BLaER1 treated with 17β-estradiol and CSF1 and Interleukin-3, amounts not matched to agents 10 nM and 100 nM (cell line): ENCODE data around the gene ALDH1L1.

Source experiments
- H3K27ac ChIP-seq, 11 experiments: shearing (Covaris generic); formaldehyde crosslinking; 2 replicates each; pipeline ENCODE4 v1.8.1; 2022
- H3K27me3 ChIP-seq, 11 experiments: shearing (Covaris generic); formaldehyde crosslinking; 2 replicates each; pipeline ENCODE4 v1.8.1; 2022
- H3K36me3 ChIP-seq, 11 experiments: shearing (Covaris generic); formaldehyde crosslinking; 2 replicates each; pipeline ENCODE4 v1.8.1; 2022
- H3K4me1 ChIP-seq, 10 experiments: shearing (Covaris generic); formaldehyde crosslinking; 2 replicates each; pipeline ENCODE4 v1.8.1; 2022
- H3K4me2 ChIP-seq, 11 experiments: shearing (Covaris generic); formaldehyde crosslinking; 2 replicates each; pipeline ENCODE4 v1.8.1; 2022
- H3K4me3 ChIP-seq, 10 experiments: shearing (Covaris generic); formaldehyde crosslinking; 2 replicates each; pipeline ENCODE4 v1.8.1; 2022
- H3K9ac ChIP-seq, 11 experiments: shearing (Covaris generic); formaldehyde crosslinking; 2 replicates each; pipeline ENCODE4 v1.8.1; 2022
- H3K9me3 ChIP-seq, 11 experiments: shearing (Covaris generic); formaldehyde crosslinking; replicated peaks in 1 of 11; 2 replicates each; pipeline ENCODE4 v1.8.1; 2022
- H4K20me1 ChIP-seq, 11 experiments: shearing (Covaris generic); formaldehyde crosslinking; 2 replicates each; pipeline ENCODE4 v1.8.1; 2022
- Cebpa-rat ChIP-seq, 11 experiments: shearing (Covaris generic); IDR thresholded peaks; 2 replicates each; pipeline ENCODE4 v1.8.1; 2022

ALDH1L1 gene

GRCh38 chr3:126121074-126121473, 59.3 kb downstream of the ALDH1L1 start:
- Histone ChIP-seq H4K20me1 (no peaks in the 10 kb centered on the region), H3K36me3 (no peaks in the 10 kb centered on the region), H3K4me3 (no peak overlapping the region), H3K27ac (no peak overlapping the region), H3K27me3 (no peaks in the 10 kb centered on the region), H3K9me3 (no peaks in the 10 kb centered on the region), H3K4me2 (no peak overlapping the region), H3K9ac (no peak overlapping the region), H3K4me1 (no peaks in the 10 kb centered on the region)
- no peak for TF ChIP-seq Cebpa-rat (IDR thresholded peaks at IDR 0.05)

DNA sequence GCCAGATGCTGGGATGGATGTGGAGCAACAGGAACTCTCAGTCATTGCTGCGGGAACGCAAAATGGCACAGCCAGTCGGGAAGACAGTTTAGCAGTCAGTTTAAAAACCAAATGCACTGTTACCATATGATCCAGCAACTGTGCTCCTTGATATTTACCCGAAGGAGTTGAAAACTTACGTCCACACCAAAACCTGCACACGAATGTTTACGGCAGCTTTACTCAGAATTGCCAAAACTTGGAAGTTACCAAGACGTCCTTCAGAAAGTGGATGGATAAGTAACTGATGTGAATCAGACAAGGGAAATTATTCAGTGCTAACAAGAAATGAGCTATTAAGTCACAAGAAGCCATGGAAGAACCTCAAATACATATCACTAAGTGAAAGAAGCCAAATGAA, 60.4 kb downstream of the ALDH1L1 start:
- Histone ChIP-seq H3K9me3 (no peaks in the 10 kb centered on the region), H3K27ac (no peak overlapping the region), H3K27me3 (no peaks in the 10 kb centered on the region), H3K36me3 (no peaks in the 10 kb centered on the region), H3K4me2 (no peak overlapping the region), H3K4me1 (no peaks in the 10 kb centered on the region), H3K4me3 (no peak overlapping the region), H3K9ac (no peak overlapping the region), H4K20me1 (no peaks in the 10 kb centered on the region)
- TF ChIP-seq Cebpa-rat (IDR thresholded peaks at IDR 0.05), result no peak

DNA sequence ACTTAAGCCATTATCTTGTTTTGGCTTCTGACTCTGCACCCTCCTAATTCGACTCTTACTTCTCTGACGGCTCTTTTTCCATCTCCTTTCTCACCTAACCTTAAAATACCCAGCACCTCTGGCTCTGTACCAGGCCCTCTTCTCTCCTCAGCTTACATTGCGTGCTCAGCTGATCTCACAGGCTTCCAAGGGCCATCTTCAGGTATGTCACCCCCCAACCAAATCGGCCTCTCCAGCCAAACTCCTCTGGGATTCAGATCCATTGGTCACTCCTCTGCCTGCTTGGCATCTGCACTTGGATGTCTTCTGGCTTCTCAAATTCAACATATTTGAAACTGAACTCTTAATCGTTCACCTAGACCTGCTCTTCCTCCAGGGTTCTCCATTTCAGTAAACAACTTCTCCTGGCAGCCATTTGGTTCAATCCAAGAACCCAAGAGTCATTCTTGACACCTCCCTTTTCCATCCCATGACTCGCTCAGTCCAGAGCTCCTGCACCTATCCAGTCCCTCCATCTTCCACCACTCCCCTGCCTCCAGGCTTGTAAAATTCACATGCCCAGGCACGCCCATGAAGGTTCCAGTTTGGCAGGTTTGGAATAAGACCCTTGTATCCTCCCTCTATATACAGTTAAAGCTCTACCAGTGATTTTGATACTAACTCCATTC, 61.2 kb downstream of the ALDH1L1 start:
- Histone ChIP-seq H3K4me3 (no peak overlapping the region), H3K4me1 (no peaks in the 10 kb centered on the region), H3K9ac (no peak overlapping the region), H3K27me3 (no peaks in the 10 kb centered on the region), H3K9me3 (no peaks in the 10 kb centered on the region), H3K36me3 (no peaks in the 10 kb centered on the region), H4K20me1 (no peaks in the 10 kb centered on the region), H3K27ac (no peak overlapping the region), H3K4me2 (no peak overlapping the region)
- TF ChIP-seq Cebpa-rat (IDR thresholded peaks at IDR 0.05), result no peak

GRCh38 chr3:126118591-126118990, 61.8 kb downstream of the ALDH1L1 start:
- no peak overlapping the region for H3K27ac ChIP-seq
- no peaks in the 10 kb centered on the region for H4K20me1 ChIP-seq
- no peak for TF ChIP-seq Cebpa-rat (IDR thresholded peaks at IDR 0.05)
- no peaks in the 10 kb centered on the region for H3K36me3 ChIP-seq
- no peaks in the 10 kb centered on the region for H3K4me1 ChIP-seq
- H3K4me3 ChIP-seq, result no peak overlapping the region
- H3K9me3 ChIP-seq, result no peaks in the 10 kb centered on the region
- no peak overlapping the region for H3K9ac ChIP-seq
- H3K27me3 ChIP-seq, result no peaks in the 10 kb centered on the region
- H3K4me2 ChIP-seq, result no peak overlapping the region

DNA sequence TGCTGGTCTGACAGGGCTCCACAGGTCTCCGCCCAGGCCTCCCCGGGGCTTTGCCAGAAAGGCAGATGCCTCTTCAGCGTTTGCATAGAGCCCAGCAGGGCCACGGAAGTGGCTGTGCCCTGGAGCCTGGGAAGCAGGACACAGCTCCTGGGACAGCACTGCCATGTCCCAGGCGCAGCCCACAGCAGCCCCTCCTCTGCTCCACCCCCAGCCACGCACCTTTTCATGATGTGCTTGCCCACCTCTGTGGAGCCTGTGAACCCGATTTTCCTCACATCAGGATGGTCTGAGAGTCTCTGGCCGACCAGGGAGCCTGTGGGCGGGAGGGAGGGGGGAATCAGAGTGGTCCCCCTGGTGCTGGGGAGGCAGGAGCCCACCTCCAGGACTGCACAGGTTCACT, 62.6 kb downstream of the ALDH1L1 start:
- TF ChIP-seq Cebpa-rat (IDR thresholded peaks at IDR 0.05), result no peak
- H3K4me3 ChIP-seq, result no peak overlapping the region
- H3K36me3 ChIP-seq, result no peaks in the 10 kb centered on the region
- H3K27ac ChIP-seq, result no peak overlapping the region
- H3K4me1 ChIP-seq, result no peaks in the 10 kb centered on the region
- no peak overlapping the region for H3K4me2 ChIP-seq
- no peaks in the 10 kb centered on the region for H3K27me3 ChIP-seq
- no peak overlapping the region for H3K9ac ChIP-seq
- H3K9me3 ChIP-seq, result no peaks in the 10 kb centered on the region
- no peaks in the 10 kb centered on the region for H4K20me1 ChIP-seq

DNA sequence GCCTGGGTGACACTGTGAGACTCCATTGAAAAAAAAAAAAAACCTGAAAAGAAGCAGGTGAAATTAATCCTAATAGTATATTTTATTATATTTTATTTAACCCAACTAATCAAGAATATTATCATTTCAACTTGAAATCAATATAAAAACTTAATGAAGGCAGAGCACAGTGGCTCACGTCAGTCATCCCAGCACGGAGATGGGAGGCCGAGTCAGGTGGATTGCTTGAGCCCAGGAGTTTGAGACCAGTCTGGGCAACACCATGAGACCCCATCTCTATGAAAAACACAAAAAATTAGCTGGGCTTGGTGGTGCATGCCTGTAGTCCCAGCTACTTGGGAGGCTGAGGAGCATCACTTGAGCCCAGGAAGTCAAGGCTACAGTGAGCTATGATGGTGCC, 63.2 kb downstream of the ALDH1L1 start:
- TF ChIP-seq Cebpa-rat (IDR thresholded peaks at IDR 0.05), result no peak
- H3K9ac ChIP-seq, result no peak overlapping the region
- no peaks in the 10 kb centered on the region for H3K36me3 ChIP-seq
- no peaks in the 10 kb centered on the region for H3K9me3 ChIP-seq
- no peak overlapping the region for H3K4me3 ChIP-seq
- no peaks in the 10 kb centered on the region for H4K20me1 ChIP-seq
- H3K4me1 ChIP-seq, result no peaks in the 10 kb centered on the region
- H3K4me2 ChIP-seq, result no peak overlapping the region
- no peaks in the 10 kb centered on the region for H3K27me3 ChIP-seq
- no peak overlapping the region for H3K27ac ChIP-seq

GRCh38 chr3:126116526-126116925, 63.9 kb downstream of the ALDH1L1 start:
- Histone ChIP-seq H3K4me1 (no peaks in the 10 kb centered on the region), H3K27ac (no peak overlapping the region), H3K4me2 (no peak overlapping the region), H4K20me1 (no peaks in the 10 kb centered on the region), H3K27me3 (no peaks in the 10 kb centered on the region), H3K9ac (no peak overlapping the region), H3K36me3 (no peaks in the 10 kb centered on the region), H3K4me3 (no peak overlapping the region), H3K9me3 (no peaks in the 10 kb centered on the region)
- TF ChIP-seq Cebpa-rat (IDR thresholded peaks at IDR 0.05), result no peak

- Histone ChIP-seq H3K27ac (no peak overlapping the region), H3K9ac (no peak overlapping the region), H4K20me1 (no peaks in the 10 kb centered on the region), H3K9me3 (no peaks in the 10 kb centered on the region), H3K27me3 (no peaks in the 10 kb centered on the region), H3K4me2 (no peak overlapping the region), H3K4me3 (no peak overlapping the region), H3K4me1 (no peaks in the 10 kb centered on the region), H3K36me3 (no peaks in the 10 kb centered on the region)
- no peak for TF ChIP-seq Cebpa-rat (IDR thresholded peaks at IDR 0.05)
Measured at GRCh38 chr3:126114443-126115386, 65.7 kb downstream of the ALDH1L1 start.

- H4K20me1 ChIP-seq, result no peaks in the 10 kb centered on the region
- H3K9ac ChIP-seq, result no peak overlapping the region
- TF ChIP-seq Cebpa-rat (IDR thresholded peaks at IDR 0.05), result no peak
- H3K9me3 ChIP-seq, result no peaks in the 10 kb centered on the region
- no peaks in the 10 kb centered on the region for H3K4me1 ChIP-seq
- H3K4me2 ChIP-seq, result no peak overlapping the region
- no peaks in the 10 kb centered on the region for H3K36me3 ChIP-seq
- no peaks in the 10 kb centered on the region for H3K27me3 ChIP-seq
- H3K4me3 ChIP-seq, result no peak overlapping the region
- H3K27ac ChIP-seq, result no peak overlapping the region
Measured at GRCh38 chr3:126113733-126114442, 66.5 kb downstream of the ALDH1L1 start.
